ENCODE data around the gene LITAF.
A peak's percentile ranks its signal among the peaks of the same experiment; 100 is the strongest.
"Not testable (repeated sequence)": the region's sequence is repeated elsewhere in the genome, so short reads cannot be mapped to it uniquely, and the experiment has no call there.

The LITAF gene

GRCh38 chr16:11513366-11513765 lies 73.4 kb downstream of the LITAF start:
- DNase-seq = not testable (repeated sequence)

- DNase-seq = no peak
Measured at GRCh38 chr16:11511801-11512200, 74.9 kb downstream of the LITAF start.

- no peak for DNase-seq
Measured at GRCh38 chr16:11511328-11511727, 75.4 kb downstream of the LITAF start.

GRCh38 chr16:11510178-11510973 lies 76.3 kb downstream of the LITAF start:
- DNase-seq = no peak

- peak; percentile 31 for DNase-seq
Measured at GRCh38 chr16:11507991-11508390, 78.7 kb downstream of the LITAF start.

GRCh38 chr16:11507350-11507749 lies 79.4 kb downstream of the LITAF start:
- no peak for DNase-seq

- no peak for DNase-seq
Measured at GRCh38 chr16:11506741-11507305, 79.9 kb downstream of the LITAF start.

GRCh38 chr16:11504261-11504660 lies 82.5 kb downstream of the LITAF start:
- not testable (repeated sequence) for DNase-seq

GRCh38 chr16:11503566-11503965 lies 83.2 kb downstream of the LITAF start:
- no peak for DNase-seq

- no peak for DNase-seq
Measured at GRCh38 chr16:11502239-11502638, 84.5 kb downstream of the LITAF start.

GRCh38 chr16:11501632-11502031 lies 85.1 kb downstream of the LITAF start:
- DNase-seq = no peak

GRCh38 chr16:11500700-11501346 lies 85.9 kb downstream of the LITAF start:
- no peak for DNase-seq

GRCh38 chr16:11499295-11500089 lies 87.2 kb downstream of the LITAF start:
- DNase-seq = no peak

- no peak for DNase-seq
Measured at GRCh38 chr16:11498683-11499082, 88.0 kb downstream of the LITAF start.

GRCh38 chr16:11497851-11498289 lies 88.8 kb downstream of the LITAF start:
- DNase-seq = peak; percentile 15
